Measurements from ENCODE around the gene ZIC4. TPM values are rescaled to one million over a fixed set of nuclear protein-coding genes. Genes with fewer than 3 reads are reported as not detected.

The ZIC4 gene
- total RNA-seq, 1 donor from 2014 or later = 1.2 TPM

DNA sequence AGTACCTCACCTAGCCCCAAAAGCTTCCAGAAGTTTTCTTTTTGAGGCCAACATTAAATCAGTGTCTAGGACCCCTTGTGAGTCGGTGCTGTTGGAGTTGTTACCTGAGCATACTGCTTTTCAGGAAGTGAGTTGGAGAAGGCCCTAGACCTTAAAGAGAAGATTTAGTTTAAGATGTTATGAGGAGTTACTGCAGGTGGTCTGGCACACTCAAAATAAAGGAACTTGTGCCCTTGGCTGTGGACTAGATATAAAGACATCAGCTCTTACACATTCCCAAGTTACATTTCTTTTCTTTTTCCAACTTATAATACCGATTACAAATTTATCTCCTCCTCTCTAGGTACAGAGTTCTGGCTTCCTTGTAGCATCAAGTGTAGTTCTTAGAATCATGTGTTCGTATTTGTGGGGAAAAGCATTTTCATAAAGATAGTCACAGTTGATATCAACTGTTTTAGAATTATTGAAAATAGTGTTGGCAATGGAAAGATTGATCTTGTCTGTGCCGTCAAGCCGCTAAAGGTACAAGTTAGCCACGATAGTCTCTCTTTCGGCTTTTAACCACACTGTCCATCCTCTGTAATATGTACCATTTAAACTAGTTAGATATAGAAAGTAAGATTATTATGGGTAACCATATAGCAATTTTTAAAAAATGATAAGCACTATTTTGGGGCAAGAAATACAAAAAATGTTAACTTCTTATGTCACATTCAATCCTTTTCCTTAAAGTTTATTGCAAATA lies 11.4 kb upstream of the ZIC4 start:
- DNase-seq = no peak

DNA sequence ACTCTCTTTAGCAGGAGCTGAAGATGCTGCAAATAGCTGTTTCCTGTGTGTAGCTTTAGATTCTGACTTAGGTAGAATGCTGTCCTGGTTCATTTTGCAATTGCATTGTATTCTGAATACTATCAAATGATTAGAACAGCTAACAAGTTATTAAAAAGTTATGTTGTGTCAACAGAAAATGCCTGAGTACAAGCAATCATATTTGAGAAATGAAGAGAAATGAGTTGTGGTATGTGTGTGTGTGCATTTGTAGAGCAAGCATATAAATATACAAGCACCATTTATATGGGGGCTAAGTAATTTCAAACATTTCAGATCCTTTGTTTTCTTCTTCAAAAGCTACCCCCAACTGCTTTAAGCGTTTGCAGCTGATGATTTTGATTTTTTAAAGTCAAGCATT lies 10.6 kb upstream of the ZIC4 start:
- no peak for DNase-seq

DNA sequence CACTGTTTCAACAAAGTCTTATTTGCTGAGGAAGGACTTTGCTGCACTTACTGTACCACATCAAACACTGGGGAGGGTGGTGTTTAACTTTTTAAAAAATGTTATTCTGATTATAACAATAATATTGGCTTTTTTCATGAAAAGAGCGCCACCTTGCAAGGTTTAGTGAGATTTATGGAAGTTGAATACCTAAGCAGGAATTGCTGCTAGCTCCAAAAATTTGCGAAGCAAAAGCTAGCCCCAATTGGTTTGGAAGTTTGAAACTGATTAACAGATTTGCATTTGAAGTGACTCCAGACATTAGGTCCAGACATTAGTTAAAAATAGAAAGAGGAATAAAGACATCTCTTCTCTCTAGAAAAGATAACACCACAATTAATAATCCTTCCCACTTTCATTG lies 9.5 kb upstream of the ZIC4 start:
- DNase-seq = no peak

DNA sequence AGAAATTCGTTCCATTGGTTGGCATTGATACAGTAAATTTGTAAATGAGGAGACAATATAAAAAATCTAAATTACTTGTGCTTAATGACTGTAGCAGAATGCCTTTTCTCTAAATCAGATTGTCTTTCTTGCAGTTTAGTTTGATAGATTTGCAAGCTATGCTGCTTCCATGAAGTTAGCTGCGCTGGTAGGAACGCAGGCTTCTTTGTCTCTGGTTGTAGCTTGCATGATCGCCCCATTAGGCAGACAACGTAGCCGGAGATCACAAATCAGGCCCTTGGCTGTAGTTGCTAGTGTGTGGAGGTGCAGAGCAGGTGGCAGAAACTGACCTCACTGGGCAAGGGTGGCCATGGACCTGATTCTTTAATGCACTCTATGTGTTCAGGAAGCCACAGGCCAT lies 8.9 kb upstream of the ZIC4 start:
- DNase-seq = no peak

DNA sequence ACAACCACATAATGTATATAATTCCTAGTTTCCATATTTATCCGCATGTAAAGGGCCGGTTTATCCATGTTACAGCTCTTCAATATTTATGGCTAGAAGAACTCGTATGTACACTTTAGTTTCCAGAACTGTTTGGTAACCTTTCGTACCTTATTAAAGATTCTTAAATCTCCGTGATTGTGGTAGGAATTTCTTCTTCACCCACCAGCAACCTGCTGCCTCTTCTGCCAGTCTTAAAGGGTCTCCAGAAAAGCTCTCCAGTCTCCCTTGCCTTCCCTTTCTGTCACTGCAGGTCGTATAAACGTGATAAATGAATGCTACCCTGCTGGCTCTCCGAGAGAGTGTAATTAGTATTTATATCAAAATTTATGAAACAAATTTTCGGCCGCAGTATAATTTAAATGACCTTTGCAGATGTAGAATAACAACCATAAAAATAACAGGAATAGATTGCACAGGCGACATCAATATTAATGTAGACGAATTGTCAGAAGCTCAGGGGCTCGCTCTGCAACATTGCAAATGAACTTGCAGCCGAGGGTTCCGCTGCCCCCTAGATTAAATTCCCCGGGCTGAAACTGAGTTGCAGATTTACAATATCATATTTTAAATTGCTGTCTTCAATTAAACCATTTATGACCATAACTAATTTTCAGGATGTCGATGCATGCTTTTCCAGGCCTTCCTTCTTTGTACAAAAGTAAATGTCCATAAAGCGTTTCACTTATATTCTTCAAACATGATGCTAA lies 8.2 kb upstream of the ZIC4 start:
- no peak for DNase-seq

DNA sequence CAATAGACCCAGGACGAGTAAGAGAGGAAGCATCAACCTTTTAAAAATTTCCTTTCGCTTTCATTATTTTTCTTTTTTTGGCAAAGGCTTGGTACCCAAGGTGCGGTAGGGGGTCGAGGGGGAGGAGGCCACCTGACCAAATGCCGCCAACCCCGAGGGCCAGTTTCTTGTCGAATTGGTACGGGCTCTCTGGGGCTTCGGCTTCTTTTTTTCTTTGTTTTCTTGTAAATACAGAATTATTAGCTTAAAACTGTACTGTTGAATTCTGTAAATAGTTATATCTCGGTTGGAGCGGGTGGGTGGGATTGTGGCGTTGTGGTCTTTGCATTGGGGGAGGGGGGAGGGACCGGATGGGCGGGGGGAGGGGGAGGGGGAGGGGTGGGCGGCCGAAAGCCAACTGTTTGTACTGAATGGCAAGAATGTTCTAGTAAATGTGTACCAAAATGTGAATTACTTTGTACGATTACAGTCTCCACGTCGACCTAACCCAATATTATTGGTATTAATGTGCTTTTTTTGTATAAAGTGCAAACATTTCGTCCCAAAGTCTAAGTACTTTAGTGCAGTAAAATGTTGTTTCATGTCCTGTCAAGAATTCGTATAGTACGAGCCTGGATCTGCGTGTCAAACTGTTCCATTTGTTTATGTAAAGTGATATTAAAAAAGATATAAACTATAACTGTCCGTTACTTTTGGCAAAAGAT lies 7.5 kb upstream of the ZIC4 start:
- no peak for DNase-seq

DNA sequence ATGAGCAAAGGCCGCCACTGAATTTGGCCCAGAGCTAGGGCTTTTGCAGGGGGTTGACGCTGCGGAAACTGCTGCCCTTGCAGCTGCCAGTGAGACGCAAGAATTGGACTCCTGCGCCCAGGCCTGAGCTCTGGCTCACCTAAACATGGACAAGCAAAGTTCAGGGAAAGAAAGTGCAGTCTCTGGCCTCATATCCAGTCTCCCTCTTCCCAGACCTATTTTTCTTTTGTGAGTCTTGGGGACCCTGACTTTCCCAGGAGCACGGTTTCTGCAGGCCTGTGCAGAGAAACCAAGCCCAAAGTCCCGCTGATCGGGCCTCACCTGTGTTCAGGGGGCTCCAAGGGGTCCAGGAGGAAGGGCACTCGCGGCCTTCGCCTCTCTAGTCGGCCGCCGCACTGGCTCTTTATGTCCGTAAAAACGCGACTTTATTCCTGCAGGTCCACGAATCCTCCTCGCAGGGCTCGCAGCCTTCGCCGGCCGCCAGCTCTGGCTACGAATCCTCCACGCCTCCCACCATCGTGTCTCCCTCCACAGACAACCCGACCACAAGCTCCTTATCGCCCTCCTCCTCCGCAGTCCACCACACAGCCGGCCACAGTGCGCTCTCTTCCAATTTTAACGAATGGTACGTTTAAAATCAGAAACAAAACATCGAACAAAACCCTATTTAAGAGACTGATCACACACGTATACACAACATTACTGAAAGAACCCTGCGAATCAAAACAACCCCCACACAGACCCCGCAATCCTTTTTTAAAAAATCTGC lies 6.8 kb upstream of the ZIC4 start:
- DNase-seq = no peak

DNA sequence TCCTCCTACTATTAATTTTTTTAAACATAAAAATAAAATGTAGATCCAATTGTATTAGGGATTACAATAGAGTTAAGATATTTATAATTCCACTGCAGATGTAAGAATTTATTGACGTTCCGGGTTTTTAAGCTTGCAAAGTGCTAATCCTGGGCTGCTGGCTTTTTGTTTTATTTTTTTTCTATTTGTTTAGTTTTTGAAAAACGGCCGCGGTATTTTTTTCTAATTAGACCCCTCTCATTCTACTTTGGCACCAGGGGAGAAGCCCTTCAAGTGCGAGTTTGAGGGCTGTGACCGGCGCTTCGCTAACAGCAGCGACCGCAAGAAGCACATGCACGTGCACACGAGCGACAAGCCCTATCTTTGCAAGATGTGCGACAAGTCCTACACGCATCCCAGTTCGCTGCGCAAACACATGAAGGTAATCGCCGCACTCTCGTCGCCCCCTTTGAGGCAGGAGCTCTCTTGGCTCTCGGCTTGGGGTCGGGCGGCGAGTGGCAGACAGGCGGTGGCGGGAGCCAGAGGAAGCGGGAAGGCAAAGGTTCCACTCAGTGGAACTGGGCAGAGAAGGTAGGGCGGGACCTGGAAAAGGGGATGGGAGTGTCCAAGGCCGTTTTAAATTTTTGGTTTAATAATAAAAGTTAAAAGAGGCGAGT lies 6.0 kb upstream of the ZIC4 start:
- no peak for DNase-seq

DNA sequence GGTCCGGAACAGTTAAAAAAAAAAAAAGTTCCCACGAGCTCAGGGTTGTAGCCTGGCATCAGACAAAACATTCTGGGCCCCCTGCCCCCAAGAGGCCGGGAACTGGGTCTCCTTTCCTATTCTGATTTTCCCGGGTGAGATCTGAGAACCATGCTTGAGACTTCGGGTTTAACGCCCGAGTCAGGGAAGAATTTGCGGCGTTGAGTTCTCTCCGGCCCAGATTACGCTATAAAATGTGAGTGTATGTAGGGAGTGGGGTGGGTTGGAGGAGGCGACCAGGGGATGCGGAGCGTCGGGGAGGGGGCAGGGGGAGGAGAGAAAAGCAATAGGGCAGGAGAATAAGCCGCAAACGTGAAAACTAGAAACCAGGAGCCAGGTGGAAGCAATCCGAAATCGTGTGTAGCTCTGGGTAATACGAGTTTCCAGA lies 5.5 kb upstream of the ZIC4 start:
- no peak for DNase-seq

DNA sequence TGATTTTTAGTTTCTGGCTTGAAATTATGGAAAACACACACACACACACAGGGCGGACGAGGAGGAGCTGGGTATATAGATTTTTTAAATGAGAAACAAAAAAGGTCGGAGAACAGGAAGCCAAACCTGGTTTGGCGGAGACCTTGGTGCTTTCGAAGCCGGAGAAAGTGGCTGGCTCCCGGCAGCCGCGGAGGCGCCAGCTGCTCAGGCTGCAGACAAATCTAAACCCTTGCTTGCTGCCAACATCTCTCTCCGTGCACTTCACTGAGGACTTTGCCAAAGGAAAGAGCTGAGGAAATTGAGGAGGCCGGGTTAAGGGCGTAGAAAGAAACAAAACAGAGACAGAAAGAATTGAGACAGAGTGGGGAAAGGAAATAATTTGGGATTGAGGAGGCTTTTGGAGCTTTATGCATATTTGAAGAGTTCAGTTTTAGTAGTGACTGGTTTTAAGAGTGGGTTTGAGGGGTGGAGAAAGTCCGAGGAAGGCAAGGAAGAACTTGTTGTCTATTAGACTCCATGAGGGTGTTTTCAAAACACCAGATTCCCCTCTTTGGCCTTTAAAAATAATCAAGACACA lies 5.0 kb upstream of the ZIC4 start:
- no peak for DNase-seq

DNA sequence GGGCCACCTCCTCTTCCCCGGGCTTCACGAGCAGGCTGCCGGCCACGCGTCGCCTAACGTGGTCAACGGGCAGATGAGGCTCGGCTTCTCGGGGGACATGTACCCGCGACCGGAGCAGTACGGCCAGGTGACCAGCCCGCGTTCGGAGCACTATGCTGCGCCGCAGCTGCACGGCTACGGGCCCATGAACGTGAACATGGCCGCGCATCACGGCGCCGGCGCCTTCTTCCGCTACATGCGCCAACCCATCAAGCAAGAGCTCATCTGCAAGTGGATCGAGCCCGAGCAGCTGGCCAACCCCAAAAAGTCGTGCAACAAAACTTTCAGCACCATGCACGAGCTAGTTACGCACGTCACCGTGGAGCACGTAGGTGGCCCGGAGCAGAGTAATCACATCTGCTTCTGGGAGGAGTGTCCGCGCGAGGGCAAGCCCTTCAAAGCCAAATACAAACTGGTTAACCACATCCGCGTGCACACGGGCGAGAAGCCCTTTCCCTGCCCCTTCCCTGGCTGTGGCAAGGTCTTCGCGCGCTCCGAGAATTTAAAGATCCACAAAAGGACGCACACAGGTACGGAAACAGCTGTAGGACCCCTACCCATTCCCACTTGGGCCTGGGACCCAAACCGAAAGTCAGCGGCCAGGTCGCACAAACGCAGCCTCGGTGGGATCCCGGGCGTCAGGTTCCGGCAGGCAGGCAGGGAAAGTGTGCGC lies 4.3 kb upstream of the ZIC4 start:
- DNase-seq = no peak

DNA sequence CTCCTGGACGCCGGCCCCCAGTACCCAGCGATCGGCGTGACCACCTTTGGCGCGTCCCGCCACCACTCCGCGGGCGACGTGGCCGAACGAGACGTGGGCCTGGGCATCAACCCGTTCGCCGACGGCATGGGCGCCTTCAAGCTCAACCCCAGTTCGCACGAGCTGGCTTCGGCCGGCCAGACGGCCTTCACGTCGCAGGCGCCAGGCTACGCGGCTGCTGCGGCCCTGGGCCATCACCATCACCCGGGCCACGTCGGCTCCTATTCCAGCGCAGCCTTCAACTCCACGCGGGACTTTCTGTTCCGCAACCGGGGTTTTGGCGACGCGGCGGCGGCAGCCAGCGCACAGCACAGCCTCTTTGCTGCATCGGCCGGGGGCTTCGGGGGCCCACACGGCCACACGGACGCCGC lies 3.8 kb upstream of the ZIC4 start:
- DNase-seq = no peak

DNA sequence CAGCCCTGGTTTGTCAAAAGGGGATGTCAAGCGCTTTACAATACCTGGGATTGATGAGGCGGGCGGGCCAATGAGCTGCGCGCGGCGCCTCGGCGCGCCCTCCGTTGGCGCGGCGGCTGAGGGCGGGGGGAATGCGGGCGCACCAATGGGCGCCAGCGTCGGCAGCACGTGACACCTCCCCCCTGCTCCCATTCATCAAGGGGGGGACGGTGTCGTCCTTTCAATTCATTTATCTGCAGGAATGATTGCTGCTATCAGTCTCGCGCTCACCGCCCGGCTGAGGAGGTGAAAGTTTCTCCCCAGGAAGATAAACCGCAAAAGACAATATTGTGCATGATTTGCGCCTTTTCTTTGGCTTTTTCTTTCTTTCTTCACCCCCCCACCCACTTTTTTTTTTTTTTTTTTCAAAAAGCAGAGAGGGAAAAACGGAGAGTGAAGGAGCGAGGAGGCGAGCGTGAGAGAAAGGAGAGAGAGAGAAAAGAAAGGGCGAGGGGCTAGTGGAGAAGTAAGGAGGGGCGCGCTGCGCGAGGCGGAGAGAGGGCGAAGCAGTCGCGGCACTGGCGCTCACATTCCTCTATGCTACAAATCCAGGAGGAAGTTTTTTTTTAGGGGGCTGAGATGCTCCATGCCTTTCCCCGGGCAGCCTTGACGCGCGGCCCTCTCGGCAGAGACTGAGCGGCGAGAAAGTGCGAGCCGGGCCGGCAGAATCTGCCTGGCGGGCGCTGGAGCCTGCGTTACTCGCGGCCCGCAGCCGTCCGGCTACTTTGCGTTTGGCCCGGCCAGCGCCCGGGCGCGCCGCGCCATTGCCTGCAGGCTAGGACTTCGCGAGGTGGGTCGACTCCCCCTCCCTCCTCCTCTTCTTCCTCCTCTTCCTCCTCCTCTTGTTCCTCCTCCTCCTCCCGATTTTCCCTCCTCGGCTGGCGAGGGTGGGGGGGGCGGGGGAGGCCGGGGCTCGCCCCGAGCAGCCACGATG lies 3.1 kb upstream of the ZIC4 start, which contains the start of gene ZIC1:
Gene ZIC1, plus strand, starts transcription at position 223 of the 973 bp plus-strand sequence. Its CDS starts 748 bp downstream, at position 971.
- no peak for DNase-seq

DNA sequence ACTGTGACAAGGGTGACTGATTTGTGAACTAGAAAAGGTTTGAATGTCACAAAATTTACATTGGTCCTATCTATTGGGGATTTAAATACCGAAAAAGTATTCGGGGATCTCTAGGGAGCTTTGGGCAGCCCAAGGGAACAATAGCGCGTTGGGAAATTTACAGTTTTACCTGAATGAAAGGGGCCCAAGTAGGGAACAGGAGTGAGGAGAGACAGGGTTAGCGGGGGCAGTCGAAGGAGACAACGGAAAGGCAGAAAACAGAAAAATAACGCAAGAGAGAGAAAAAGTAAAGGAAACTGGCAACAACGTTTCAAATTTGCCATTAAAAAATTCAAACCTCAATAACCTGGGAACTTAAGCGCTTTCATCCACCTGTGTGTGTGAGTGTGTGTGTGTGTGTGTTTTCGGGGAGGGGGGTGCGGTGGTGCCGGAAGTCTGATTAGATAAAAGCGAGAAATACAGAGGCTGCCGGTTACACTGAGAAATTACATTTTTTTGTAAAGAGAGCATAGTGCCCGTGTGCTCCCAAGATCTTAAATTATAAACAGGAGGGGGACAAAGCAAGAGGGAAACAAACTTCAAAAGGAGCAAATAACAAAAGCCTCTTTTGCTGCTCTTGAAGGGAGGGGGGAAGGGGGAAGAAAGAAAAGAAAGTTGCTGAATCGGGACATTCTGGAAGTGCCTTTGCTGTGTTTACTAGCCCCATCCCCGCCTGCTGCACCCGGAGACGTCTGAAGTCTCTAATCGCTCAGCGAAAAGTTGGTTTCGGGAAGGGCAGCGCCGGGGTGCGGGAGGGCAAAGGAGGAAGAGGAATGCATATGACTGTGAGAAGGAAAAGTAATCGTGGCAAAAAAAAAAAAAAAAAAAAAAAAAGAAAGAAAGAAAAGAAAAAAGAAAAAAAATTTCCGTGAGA lies 2.1 kb upstream of the ZIC4 start:
- no peak for DNase-seq

DNA sequence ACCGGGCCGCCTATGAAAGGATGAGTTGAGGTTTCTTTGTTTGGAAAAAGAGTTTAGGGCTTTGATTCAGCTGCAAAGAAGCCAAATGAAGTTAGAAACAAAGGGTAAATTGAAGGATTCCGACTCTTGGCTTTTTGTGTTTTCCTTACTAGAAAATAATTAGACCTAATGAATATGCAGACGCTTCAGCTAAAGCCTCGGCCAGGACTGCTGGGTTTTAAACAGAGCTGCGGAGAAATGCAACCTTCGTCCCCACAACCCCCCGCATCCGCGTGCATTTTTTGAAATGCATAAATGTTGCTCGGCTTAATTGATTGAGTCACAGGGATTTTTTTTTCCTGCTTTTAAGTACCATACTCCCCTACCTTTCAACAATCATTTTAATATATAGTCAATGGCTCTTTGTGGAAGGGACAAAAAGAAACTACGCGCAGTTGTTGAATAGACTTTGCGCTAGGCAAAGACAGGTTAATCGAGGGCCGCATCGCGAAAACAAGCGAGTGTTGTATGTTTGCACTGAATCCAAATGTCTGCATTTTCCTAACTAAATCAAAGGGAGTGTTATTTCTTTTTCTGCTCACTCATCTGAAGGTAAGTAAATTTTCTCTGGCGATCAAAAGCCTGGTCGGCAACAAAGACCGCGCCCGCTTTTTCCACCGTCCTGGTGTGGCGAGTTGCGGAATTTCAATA lies 1.3 kb upstream of the ZIC4 start:
- DNase-seq = no peak

DNA sequence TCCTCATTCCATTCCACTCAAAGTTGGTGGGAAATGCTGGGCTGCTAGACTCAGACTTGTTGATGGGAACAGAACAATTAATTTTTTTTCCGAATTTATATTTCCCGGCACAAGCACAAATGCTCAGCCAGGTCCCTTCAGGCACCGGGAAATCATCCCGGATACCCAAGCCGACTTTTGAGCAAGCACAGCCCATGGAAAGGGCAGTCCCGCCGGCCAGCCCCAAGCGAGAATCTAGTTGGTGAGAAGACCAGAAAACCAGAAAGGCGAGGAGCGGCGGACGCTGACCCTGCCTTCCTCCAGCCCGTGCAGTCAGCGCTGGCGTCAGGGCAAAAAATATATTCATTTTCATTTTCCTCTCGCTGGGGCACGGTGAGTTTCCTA lies 763 bp upstream of the ZIC4 start:
- no peak for DNase-seq

DNA sequence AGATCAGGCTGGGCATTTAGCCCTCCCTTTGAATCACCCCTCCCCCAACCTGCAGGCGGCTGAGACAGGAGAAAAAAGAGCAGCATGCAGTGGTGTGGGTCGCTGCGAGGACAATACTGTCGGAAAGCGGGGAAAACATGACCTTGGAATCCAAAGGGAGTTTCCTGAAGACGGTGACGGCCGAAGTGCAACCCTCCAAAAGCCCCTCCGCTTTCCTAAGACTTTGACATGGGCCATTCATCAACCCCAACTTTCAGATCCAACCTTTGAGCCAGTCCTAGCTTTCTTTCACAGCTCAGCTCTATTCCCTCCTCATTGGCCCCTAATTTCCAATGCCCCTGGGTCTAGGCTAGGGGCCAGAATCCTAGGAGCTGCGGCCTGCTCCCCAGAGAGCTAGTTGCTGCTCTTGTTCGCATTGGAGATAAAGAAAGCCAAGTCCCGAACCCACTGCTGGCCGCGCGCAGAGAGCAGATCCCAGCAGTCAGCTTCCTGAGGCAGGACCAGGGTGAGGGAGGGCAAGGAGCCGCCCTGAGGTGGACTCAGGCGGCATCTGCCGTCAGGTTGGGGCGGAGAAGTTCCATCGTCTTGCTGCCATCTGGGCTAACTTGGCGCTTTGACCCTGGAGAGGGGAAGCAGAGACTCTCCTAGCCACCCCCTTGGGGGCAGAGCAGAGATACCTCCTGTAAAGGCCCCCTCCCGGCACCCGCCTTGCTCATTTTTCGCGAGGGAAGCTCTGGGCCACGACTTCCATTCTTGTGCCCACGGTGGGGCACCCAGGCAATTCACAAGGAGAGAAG lies 914 bp downstream of the ZIC4 start:
- DNase-seq = no peak

Measured in occipital lobe (tissue), 2 donors.